ENCODE results near the gene PROX2. TPM values are rescaled to one million over a fixed set of nuclear protein-coding genes. Genes with fewer than 3 reads are reported as not detected.

Gene PROX2, protein sequence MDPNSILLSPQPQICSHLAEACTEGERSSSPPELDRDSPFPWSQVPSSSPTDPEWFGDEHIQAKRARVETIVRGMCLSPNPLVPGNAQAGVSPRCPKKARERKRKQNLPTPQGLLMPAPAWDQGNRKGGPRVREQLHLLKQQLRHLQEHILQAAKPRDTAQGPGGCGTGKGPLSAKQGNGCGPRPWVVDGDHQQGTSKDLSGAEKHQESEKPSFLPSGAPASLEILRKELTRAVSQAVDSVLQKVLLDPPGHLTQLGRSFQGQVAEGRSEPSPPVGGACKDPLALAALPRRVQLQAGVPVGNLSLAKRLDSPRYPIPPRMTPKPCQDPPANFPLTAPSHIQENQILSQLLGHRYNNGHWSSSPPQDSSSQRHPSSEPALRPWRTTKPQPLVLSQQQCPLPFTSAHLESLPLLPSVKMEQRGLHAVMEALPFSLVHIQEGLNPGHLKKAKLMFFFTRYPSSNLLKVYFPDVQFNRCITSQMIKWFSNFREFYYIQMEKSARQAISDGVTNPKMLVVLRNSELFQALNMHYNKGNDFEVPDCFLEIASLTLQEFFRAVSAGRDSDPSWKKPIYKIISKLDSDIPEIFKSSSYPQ
- not detected in 2 replicates for total RNA-seq (2014; rRNA removed; shearing (Covaris generic))

DNA sequence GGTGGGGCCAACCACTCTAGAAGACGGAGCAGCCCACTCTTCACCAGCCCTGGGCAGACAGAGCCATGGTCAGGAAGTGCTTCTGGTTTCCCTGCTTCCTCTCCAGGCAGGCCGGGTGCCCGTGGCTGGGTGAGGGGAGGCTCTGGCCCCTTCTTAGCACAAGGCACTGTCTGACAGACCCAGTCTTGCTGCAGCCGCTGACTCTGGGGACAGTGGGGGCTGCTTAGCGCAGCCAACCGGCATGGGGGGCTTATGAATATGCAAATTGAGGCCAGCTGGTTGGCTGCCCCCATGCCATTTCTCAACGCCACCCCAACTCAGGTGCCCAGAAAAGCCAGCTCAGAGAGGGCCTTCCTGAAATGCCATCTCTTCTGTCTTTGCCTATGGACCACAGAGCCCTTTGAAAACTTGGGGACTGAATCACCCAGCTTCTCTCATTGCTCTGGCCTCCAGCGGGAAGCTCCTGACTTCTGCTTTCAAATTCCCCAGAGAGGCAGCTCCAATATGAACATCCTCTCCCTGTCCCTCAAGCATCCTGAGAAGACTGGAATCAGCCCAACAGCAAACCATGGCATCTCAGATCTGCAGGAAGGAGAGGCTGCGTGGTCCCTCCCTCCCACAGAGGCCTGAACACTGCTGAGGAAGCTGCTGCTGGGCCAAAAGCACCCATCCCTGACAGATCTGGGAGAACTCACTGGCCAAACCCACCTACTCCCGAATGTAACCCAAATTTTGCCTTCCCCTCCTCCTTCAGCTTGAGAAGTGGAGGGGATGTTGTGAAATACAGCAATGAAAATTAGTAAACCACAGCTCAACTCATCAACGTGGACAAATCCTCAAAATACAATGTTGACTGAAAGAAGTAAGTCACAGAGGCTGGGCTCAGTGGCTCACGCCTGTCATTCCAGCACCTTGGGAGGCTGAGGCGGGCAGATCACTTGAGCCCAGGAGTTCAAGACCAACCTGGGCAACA lies at the start of gene PROX2:
Gene PROX2, minus strand, starts transcription at position 205 of the 973 bp plus-strand sequence. CDS start 12,311 bp downstream, outside the sequence.
- no peak for DNase-seq (ENCODE audit: low spot score)

DNA sequence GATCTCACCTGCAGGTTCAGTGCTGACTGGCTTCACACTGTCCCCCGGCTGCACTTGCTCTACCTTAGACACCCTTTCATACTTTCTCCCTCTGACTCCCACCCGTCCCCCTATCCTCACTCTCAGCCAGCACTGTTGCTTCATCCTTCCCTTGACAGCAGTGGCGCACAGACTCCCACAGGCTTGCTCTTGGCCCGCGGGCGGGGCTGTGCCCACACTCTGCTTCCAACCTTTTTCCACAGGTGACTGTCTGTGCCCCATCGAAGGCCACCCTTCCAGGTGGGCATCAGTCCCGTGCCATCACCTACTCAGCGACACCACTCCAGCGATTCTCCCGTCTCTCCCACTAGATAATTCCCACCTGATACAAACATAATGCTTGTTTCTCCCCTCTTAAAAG lies 48.1 kb upstream of the PROX2 start:
- no peak for DNase-seq (ENCODE audit: low spot score)

- no peak for DNase-seq (ENCODE audit: low spot score)
Measured at GRCh38 chr14:74922752-74923401, 46.9 kb upstream of the PROX2 start, which contains the start of gene RPS6KL1. TSS of gene RPS6KL1 (minus strand) at chr14:74923260. CDS start at chr14:74921541, 1,719 bp downstream.

DNA sequence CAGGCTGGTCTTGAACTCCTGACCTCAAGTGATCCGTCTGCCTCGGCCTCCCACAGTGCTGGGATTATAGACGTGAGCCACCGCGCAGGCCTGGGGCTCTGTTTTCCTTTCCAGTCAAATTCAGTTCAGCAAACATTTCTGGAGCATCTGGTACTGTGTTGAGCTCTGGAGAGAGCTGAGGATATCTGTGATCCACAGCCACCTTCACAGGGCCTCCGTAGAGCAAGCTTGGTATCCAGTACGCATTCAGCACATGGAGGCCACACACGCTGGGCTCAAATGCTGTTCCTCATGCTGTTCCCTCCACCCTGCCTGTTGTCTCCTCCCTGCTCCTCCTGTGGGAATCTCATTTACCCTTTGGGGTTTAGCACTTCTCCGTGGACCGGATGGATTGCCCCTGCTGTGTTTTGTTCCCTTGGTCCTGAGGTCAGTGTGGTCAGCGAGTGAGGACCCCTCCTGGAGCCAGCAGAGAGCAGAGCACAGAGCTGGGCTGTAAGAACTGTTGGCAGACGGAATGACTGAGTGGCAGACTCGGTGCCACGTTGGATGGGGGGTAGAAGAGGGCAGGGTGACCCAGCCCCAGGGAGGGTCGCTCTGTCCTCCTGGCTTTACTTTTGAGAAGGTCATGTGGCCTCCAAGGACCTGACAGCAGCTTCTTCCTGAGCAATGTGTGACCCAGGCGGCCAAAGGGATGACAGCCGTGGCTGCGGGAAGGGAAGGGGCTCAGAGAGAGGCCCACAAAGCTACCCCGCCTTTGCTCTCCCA lies 46.2 kb upstream of the PROX2 start:
- DNase-seq (ENCODE audit: low spot score) = no peak

DNA sequence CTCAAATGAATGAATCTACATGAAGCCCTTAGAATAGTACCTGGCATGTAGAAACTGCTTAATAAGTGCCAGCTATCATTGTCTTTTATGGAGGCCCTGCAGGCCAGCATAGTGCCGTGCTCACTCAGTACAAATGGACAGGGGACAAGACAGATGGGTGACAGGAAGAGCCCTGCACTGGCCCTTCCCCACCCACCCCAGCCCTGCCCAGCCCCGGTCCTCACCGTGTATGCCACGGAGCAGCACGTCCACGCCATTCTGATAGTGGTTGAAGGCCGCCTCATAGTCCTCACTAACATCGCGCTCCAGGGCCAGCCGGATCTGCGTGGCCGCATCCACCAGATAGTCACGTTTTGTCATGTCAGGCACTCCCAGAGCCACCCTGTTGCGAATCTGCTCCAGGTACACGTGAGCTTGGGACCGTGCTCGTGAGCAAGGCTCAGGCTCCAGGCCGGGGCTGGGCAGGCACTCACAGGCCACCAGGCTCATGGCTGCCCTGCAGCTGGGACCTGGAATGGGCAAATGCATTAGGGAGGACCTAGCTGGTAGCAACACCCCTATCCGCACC lies 45.2 kb upstream of the PROX2 start:
- DNase-seq (ENCODE audit: low spot score) = no peak

DNA sequence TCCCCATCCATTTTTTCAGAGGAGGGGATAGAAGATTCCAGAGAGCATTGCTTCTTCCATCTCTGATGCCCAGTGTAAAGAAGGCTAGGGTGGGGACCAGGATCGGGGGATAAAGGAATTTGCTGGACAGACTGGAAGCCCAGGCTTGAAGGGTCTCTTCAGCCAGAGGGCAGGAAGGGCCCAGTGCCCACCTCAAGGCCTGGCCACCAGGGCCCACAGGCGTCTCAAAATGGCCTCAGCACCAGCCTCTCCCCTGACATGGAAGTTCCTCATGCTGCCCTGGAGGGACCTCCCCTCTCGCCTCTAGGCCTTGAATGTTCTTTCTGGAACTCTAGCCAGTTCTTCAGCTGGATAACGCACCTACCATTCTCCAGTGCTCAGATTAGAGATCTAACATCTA lies 44.3 kb upstream of the PROX2 start:
- no peak for DNase-seq (ENCODE audit: low spot score)

- no peak for DNase-seq (ENCODE audit: low spot score)
Measured at GRCh38 chr14:74919421-74920165, 43.6 kb upstream of the PROX2 start.

GRCh38 chr14:74918380-74918779 lies 42.4 kb upstream of the PROX2 start:
- no peak for DNase-seq (ENCODE audit: low spot score)

- no peak for DNase-seq (ENCODE audit: low spot score)
Measured at GRCh38 chr14:74917646-74918081, 41.7 kb upstream of the PROX2 start.

DNA sequence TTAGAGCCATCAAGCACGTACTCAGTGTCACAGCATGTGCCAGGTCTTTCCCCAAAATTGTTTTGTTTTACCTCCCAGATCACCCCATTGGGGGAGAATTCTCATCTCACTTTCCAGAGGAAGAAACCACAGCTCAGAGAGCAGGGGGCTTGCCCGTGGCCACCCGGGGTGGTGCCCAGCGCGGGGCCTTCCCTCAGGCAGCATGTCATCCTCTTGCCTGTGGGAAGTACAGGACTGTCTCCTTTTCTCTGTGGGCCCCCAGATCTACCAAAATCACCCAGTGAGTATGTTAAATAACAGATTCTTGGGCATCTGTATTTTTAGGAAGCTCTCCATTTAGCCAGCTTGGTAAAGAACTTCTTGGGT lies 41.2 kb upstream of the PROX2 start:
- no peak for DNase-seq (ENCODE audit: low spot score)

- DNase-seq (ENCODE audit: low spot score) = no peak
Measured at GRCh38 chr14:74915826-74916225, 39.9 kb upstream of the PROX2 start.

- no peak for DNase-seq (ENCODE audit: low spot score)
Measured at GRCh38 chr14:74915426-74915825, 39.5 kb upstream of the PROX2 start.

DNA sequence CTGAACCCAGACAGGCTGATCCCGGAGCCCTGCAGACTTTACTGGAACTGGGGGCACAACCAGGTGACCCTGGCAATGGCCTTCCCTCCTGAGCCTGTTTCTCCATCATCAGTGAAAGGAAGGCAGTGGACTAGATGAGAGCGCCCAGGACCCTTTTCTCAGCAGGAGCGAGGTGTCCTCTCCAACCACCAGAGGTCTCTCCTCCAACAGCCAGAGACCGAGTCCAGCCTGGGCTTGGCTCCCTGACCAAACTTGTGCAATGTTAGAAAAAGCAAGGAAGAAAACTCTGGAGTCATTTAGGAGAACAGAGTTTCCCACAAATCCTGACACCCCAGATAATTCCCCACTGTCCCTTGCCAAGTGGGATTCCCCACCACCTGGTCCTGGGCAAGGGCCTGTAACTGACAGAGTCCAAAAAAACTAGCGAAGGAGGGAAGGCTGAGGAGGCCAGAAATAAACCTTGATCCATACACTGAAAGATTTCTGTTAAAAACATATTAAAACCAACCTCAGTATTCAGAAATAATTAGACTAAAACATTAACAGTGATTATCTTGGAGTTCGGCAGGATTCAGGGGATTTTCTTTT lies 38.1 kb upstream of the PROX2 start:
- peak; percentile 60 for DNase-seq (ENCODE audit: low spot score)

DNA sequence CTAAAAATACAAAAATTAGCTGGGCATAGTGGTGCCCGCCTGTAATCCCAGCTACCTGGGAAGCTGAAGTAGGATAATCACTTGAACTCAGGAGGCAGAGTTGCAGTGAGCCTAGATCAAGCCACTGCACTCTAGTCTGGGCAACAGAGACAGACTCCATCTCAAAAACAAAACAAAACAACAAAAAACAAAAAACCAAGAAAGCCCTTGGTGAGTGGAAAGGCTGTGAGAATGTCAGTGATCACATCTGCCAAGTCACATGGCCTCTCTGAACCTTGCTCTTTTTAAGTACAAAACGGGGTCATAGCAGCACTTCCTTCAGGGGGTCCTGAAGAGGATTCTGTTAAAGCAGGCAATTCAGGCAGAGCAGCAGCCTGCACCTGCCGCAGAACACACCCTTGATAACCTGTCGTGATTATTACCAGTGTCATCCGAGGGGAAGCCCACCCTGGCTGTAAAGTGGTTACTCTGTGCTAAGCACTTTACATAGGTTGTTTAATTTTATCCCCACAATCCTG lies 37.5 kb upstream of the PROX2 start:
- DNase-seq (ENCODE audit: low spot score) = no peak

DNA sequence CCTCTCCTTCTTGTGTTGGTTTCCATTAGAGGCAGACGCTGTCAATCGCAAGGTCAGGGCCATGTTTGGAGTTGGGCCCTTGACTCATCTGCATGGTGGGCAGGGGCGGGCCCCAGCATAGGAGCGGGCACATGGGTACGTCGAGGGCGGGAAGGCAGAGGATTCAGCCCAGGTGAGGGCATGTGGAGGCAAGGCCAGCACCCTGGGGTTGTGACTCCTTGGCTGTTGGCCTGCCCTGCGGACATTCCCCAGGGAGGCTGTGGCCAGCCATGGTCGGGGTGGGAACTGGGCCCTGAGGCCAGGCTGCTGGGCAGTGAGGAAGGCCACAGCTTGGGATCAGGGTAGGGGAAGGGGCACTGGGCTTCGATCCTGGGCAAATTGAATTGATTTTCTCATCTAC lies 36.9 kb upstream of the PROX2 start:
- DNase-seq (ENCODE audit: low spot score) = no peak

DNA sequence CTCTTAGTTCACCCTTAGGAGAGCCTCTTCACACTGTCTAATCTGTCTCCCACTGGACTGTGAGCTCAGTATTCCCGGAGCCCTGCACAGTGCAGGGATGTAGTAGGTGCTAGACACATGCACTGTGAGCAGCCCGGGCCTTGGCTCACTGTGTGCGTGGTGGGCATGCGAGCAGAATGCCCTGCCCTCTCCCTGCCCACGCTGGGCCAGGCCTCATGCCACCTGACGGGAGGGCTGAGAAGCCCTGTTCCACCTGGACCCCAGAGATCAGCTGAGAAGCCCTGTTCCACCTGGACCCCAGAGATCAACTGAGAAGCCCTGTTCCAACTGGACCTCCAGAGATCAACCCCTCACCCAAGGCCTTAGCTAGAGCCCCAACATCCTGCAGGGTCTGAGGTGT lies 36.2 kb upstream of the PROX2 start:
- DNase-seq (ENCODE audit: low spot score) = no peak

- DNase-seq (ENCODE audit: low spot score) = no peak
Measured at GRCh38 chr14:74911704-74912103, 35.8 kb upstream of the PROX2 start.

DNA sequence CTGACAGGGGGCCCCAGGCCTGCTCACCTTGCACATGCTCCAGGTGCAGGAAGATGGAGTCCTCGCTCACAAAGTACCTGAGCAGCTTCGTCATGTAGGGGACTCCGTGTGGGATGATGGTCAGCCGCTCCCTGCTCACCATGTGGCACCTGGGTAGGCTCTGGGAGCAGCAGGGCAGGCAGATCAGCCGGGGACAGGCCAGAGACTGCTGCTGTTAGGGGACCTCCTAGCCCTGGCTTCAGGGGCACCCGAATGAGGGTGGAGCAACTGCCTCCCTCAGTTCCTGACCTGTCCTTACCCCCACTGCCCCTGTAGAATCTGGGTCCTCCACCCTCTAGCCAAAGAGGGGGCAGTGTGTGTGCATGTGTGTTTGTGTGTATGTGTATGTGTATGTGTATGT lies 35.3 kb upstream of the PROX2 start:
- DNase-seq (ENCODE audit: low spot score) = no peak

GRCh38 chr14:74910556-74910955 lies 34.6 kb upstream of the PROX2 start:
- no peak for DNase-seq (ENCODE audit: low spot score)

All from H4 (cell line).